ENCODE results near the gene PNMA8A.

GRCh38 chr19:46426506-46427162, 44.7 kb downstream of the PNMA8A start:
- no peak for TF ChIP-seq EZH2phosphoT487 (IDR thresholded peaks at IDR 0.05; ENCODE audit: borderline replicate concordance)
- TF ChIP-seq, protein P1, sequence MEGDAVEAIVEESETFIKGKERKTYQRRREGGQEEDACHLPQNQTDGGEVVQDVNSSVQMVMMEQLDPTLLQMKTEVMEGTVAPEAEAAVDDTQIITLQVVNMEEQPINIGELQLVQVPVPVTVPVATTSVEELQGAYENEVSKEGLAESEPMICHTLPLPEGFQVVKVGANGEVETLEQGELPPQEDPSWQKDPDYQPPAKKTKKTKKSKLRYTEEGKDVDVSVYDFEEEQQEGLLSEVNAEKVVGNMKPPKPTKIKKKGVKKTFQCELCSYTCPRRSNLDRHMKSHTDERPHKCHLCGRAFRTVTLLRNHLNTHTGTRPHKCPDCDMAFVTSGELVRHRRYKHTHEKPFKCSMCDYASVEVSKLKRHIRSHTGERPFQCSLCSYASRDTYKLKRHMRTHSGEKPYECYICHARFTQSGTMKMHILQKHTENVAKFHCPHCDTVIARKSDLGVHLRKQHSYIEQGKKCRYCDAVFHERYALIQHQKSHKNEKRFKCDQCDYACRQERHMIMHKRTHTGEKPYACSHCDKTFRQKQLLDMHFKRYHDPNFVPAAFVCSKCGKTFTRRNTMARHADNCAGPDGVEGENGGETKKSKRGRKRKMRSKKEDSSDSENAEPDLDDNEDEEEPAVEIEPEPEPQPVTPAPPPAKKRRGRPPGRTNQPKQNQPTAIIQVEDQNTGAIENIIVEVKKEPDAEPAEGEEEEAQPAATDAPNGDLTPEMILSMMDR (conservative IDR thresholded peaks at IDR 0.05; ENCODE audit: low read length): no peak
